C4-2B (cell line): ENCODE data around the gene KIR2DL3.

Source experiments
- H3K27ac ChIP-seq: fragments of 450-650 bp; 2 replicates; pipeline ENCODE4 v1.5.1; 2017
- CTCF ChIP-seq: fragments of 450-650 bp; conservative IDR thresholded peaks from 2 replicates; pipeline ENCODE4 v1.5.1; 2017; ENCODE audit warnings: mild to moderate bottlenecking
- ZFX ChIP-seq: fragments of 450-650 bp; IDR thresholded peaks from 2 replicates; pipeline ENCODE4 v1.6.1; 2017

KIR2DL3 gene

GRCh38 chr19:54792814-54793213 lies 54.5 kb downstream of the KIR2DL3 start:
- no peak for TF ChIP-seq CTCF
- no peak for TF ChIP-seq ZFX
- H3K27ac ChIP-seq, result no peak overlapping the region

- TF ChIP-seq ZFX (no peak), CTCF (no peak)
- H3K27ac ChIP-seq, result no peak overlapping the region
These were observed 57.4 kb downstream of the KIR2DL3 start for GRCh38 chr19:54795758-54796157.
